Measurements from ENCODE around the gene ZNF814.
"Not testable (repeated sequence)": the region's sequence is repeated elsewhere in the genome, so short reads cannot be mapped to it uniquely, and the experiment has no call there.

Gene ZNF814

GRCh38 chr19:57816652-57817051, 72.2 kb downstream of the ZNF814 start:
- DNase-seq (ENCODE audit: low read depth), result no peak

GRCh38 chr19:57815247-57816075, 73.4 kb downstream of the ZNF814 start:
- DNase-seq (ENCODE audit: low read depth), result no peak

GRCh38 chr19:57814505-57815246, 74.2 kb downstream of the ZNF814 start, which contains the start of gene ZNF552:
TSS of gene ZNF552 (minus strand) at chr19:57814913. CDS start at chr19:57814743, 170 bp downstream.
- peak; percentile 61 for DNase-seq (ENCODE audit: low read depth)

- no peak for DNase-seq (ENCODE audit: low read depth)
Measured at GRCh38 chr19:57813919-57814504, 74.8 kb downstream of the ZNF814 start.

- DNase-seq (ENCODE audit: low read depth), result not testable (repeated sequence)
Measured at GRCh38 chr19:57812975-57813820, 75.6 kb downstream of the ZNF814 start.

GRCh38 chr19:57812226-57812625, 76.6 kb downstream of the ZNF814 start:
- DNase-seq (ENCODE audit: low read depth), result no peak

GRCh38 chr19:57810410-57811295, 78.2 kb downstream of the ZNF814 start:
- DNase-seq (ENCODE audit: low read depth), result not testable (repeated sequence)

- DNase-seq (ENCODE audit: low read depth), result no peak
Measured at GRCh38 chr19:57807541-57807940, 81.3 kb downstream of the ZNF814 start.

GRCh38 chr19:57803594-57804325, 85.1 kb downstream of the ZNF814 start:
- DNase-seq (ENCODE audit: low read depth), result no peak

GRCh38 chr19:57803265-57803593, 85.6 kb downstream of the ZNF814 start:
- DNase-seq (ENCODE audit: low read depth), result no peak

- DNase-seq (ENCODE audit: low read depth), result no peak
Measured at GRCh38 chr19:57802269-57802668, 86.6 kb downstream of the ZNF814 start.

GRCh38 chr19:57800696-57801095, 88.1 kb downstream of the ZNF814 start:
- DNase-seq (ENCODE audit: low read depth), result no peak

All from activated T-helper 9 cell treated with anti-CD3 and anti-CD28 coated beads, Interleukin-2, amount 50 U/mL, for 16 hours (primary cell).